HCT116 (cell line): ENCODE measurements around the gene YTHDF1. TPM values are rescaled to one million over a fixed set of nuclear protein-coding genes. Genes with fewer than 3 reads are reported as not detected.

Source experiments
- ATAC-seq: fragments of 200-7000 bp; cut with Tn5 transposase; 2 replicates; pipeline ENCODE4 v1.9.1; 2020; ENCODE audit warnings: mild to moderate bottlenecking, moderate library complexity
- BruUV-seq: library from RNA; stranded (reverse); fragments of 400-500 nt; replicated peaks from 2 replicates; lab custom pipeline; 2021; lab: Mats Ljungman, UMichigan
- CTCF ChIA-PET: fragments of 300-600 bp; sonication (Branson Sonifier 250); formaldehyde crosslinking; loops from one replicate; lab custom pipeline; 2021; ENCODE audit warnings: antibody characterized with exemption; lab: Charles Lee
- POLR2A ChIA-PET: fragments of 300-600, 350-600 bp; sonication (Branson Sonifier 250); formaldehyde crosslinking; loops from one replicate; lab custom pipeline; 2021; ENCODE audit warnings: antibody characterized with exemption; lab: Charles Lee
- RAD21 ChIA-PET, 2 experiments: fragments of 300-600 bp; sonication (Branson Sonifier 250); formaldehyde crosslinking; loops; one replicate each; lab custom pipeline; 2023; ENCODE audit warnings: low total read pairs in 2 of 2; ENCODE audit not compliant: uncharacterized antibody in 2 of 2, unreplicated experiment in 2 of 2, low non-redundant PET in 1 of 2; lab: Charles Lee
- DNase-seq: peaks from one replicate; pipeline ENCODE4 v3.0.0-alpha.2; 2010; ENCODE audit warnings: low read depth, low spot score
- H2AFZ ChIP-seq: fragments of 200-600 bp; shearing (Covaris generic), sonication (generic); 2 replicates; pipeline ENCODE4 v1.6.1; 2017; ENCODE audit warnings: low read depth, mixed run types, mixed read lengths, antibody characterized with exemption, low read length; ENCODE audit not compliant: poor library complexity, severe bottlenecking
- H3K27ac ChIP-seq: 2 replicates; pipeline ENCODE4 v1.5.1; 2012; ENCODE audit warnings: low read depth, low read length
- H3K27me3 ChIP-seq: fragments of 200-600 bp; sonication (generic); 2 replicates; pipeline ENCODE4 v1.6.1; 2016; ENCODE audit warnings: mixed run types, low read length, mixed read lengths; ENCODE audit not compliant: insufficient read depth
- H3K36me3 ChIP-seq, 2 experiments: fragments of 200-500 bp in 1 of 2; fragments of 200-600 bp in 1 of 2; sonication (Bioruptor generic) in 1 of 2; sonication (generic) in 1 of 2; 2 replicates each; pipeline versions ENCODE4 v1.5.1 to v1.6.1; 2014 to 2016; ENCODE audit warnings: low read length in 2 of 2, inconsistent platforms in 1 of 2, mixed read lengths in 1 of 2, mixed run types in 1 of 2; ENCODE audit not compliant: insufficient read depth in 2 of 2, control insufficient read depth in 1 of 2
- H3K4me1 ChIP-seq, 2 experiments: fragments of 200-600 bp in 1 of 2; sonication (generic) in 1 of 2; 2 replicates each; pipeline versions ENCODE4 v1.5.1 to v1.6.1; 2012 to 2017; ENCODE audit warnings: low read length in 2 of 2, inconsistent platforms in 1 of 2, mild to moderate bottlenecking in 1 of 2, mixed read lengths in 1 of 2, mixed run types in 1 of 2, moderate library complexity in 1 of 2; ENCODE audit not compliant: insufficient read depth in 2 of 2, control insufficient read depth in 1 of 2
- H3K4me2 ChIP-seq: fragments of 200-600 bp; sonication (generic); 2 replicates; pipeline ENCODE4 v1.6.1; 2017; ENCODE audit warnings: mixed run types, low read length, mixed read lengths
- H3K4me3 ChIP-seq, 2 experiments: fragments of 200-600 bp in 1 of 2; sonication (generic) in 1 of 2; replicated peaks in 1 of 2; 2 replicates each; pipeline ENCODE4 v1.5.1; 2011 to 2016; ENCODE audit warnings: low read length in 2 of 2, control low read depth in 1 of 2, low read depth in 1 of 2, mild to moderate bottlenecking in 1 of 2, mixed read lengths in 1 of 2, mixed run types in 1 of 2
- H3K79me2 ChIP-seq: fragments of 200-600 bp; sonication (generic); 2 replicates; pipeline ENCODE4 v1.6.1; 2017; ENCODE audit warnings: mild to moderate bottlenecking, mixed run types, low read length, moderate library complexity, mixed read lengths; ENCODE audit not compliant: insufficient read depth
- H3K9ac ChIP-seq: fragments of 200-600 bp; sonication (generic); 2 replicates; pipeline ENCODE4 v1.6.1; 2016; ENCODE audit warnings: low read length, mixed read lengths
- H3K9me2 ChIP-seq: fragments of 200-600 bp; sonication (generic), shearing (Covaris generic); 2 replicates; pipeline ENCODE4 v1.6.1; 2017; ENCODE audit warnings: mixed run types, mild to moderate bottlenecking, moderate library complexity; ENCODE audit not compliant: insufficient read depth
- H3K9me3 ChIP-seq, 2 experiments: fragments of 200-500 bp in 1 of 2; fragments of 200-600 bp in 1 of 2; sonication (Bioruptor generic) in 1 of 2; sonication (generic) in 1 of 2; 2 replicates each; pipeline ENCODE4 v1.6.1; 2014 to 2017; ENCODE audit warnings: low read length in 2 of 2, mixed read lengths in 2 of 2, inconsistent platforms in 1 of 2, low read depth in 1 of 2, mild to moderate bottlenecking in 1 of 2, mixed run types in 1 of 2, moderate library complexity in 1 of 2; ENCODE audit not compliant: control insufficient read depth in 1 of 2, insufficient read depth in 1 of 2
- H4K20me1 ChIP-seq: fragments of 200-600 bp; sonication (generic), shearing (Covaris generic); 2 replicates; pipeline ENCODE4 v1.6.1; 2017; ENCODE audit warnings: mixed run types, mild to moderate bottlenecking, moderate library complexity; ENCODE audit not compliant: insufficient read depth
- ATF3 ChIP-seq: IDR thresholded peaks from 2 replicates; pipeline ENCODE4 v1.6.1; 2012
- CBX3 ChIP-seq: IDR thresholded peaks from 2 replicates; pipeline ENCODE4 v1.6.1; 2012; ENCODE audit warnings: low read depth
- CEBPB ChIP-seq: IDR thresholded peaks from 2 replicates; pipeline ENCODE4 v1.6.1; 2012; ENCODE audit warnings: low read depth
- EGR1 ChIP-seq: IDR thresholded peaks from 2 replicates; pipeline ENCODE4 v1.6.1; 2012; ENCODE audit warnings: low read depth
- ELF1 ChIP-seq: IDR thresholded peaks from 2 replicates; pipeline ENCODE4 v1.6.1; 2012; ENCODE audit warnings: low read depth, borderline replicate concordance
- EZH2 ChIP-seq: fragments of 200-600 bp; sonication (generic); IDR thresholded peaks from 2 replicates; pipeline ENCODE4 v1.6.1; 2017; ENCODE audit warnings: antibody characterized with exemption, mixed run types
- JUND ChIP-seq: IDR thresholded peaks from 2 replicates; pipeline ENCODE4 v1.6.1; 2012
- POLR2A ChIP-seq: IDR thresholded peaks from 2 replicates; pipeline ENCODE4 v1.7.0; 2011; ENCODE audit warnings: borderline replicate concordance; ENCODE audit not compliant: insufficient read depth, insufficient read length; ENCODE audit errors: extremely low read depth
- POLR2AphosphoS5 ChIP-seq: IDR thresholded peaks from 2 replicates; pipeline ENCODE4 v1.6.1; 2011; ENCODE audit warnings: mild to moderate bottlenecking, low read depth, low read length, moderate library complexity
- SIN3A ChIP-seq: IDR thresholded peaks from 2 replicates; pipeline ENCODE4 v1.6.1; 2012; ENCODE audit warnings: low read depth
- SRF ChIP-seq: IDR thresholded peaks from 2 replicates; pipeline ENCODE4 v1.6.1; 2012; ENCODE audit warnings: low read depth
- YY1 ChIP-seq: IDR thresholded peaks from 2 replicates; pipeline ENCODE4 v1.6.1; 2011; ENCODE audit warnings: low read length, low read depth, moderate library complexity, mild to moderate bottlenecking; ENCODE audit not compliant: insufficient replicate concordance; ENCODE audit errors: extremely low read depth
- ZBTB33 ChIP-seq: IDR thresholded peaks from 2 replicates; pipeline ENCODE4 v1.6.1; 2011; ENCODE audit warnings: mild to moderate bottlenecking, low read length, moderate library complexity; ENCODE audit not compliant: insufficient replicate concordance; ENCODE audit errors: extremely low read depth
- ZFX ChIP-seq: fragments of 450-650 bp; IDR thresholded peaks from 2 replicates; pipeline ENCODE4 v1.6.1; 2017
- ZNF274 ChIP-seq: fragments of 200-500 bp; sonication (Bioruptor generic); IDR thresholded peaks from 2 replicates; pipeline ENCODE4 v1.6.1; 2014; ENCODE audit warnings: mild to moderate bottlenecking, low read depth, low read length, inconsistent platforms
- intact Hi-C: fragments of 100-400 bp; cut with micrococcal nuclease; formaldehyde crosslinking; loops from 2 replicates; pipeline ENCODE4 v1.10.0; 2022
- total RNA-seq: library from RNA; stranded (reverse); gene quantifications from one replicate; pipeline ENCODE4 v1.2.1, GENCODE V29; 2021; ENCODE audit not compliant: unreplicated experiment

The YTHDF1 gene
- total RNA-seq, 1 experiment from 2014 or later: 42.8 TPM

DNA sequence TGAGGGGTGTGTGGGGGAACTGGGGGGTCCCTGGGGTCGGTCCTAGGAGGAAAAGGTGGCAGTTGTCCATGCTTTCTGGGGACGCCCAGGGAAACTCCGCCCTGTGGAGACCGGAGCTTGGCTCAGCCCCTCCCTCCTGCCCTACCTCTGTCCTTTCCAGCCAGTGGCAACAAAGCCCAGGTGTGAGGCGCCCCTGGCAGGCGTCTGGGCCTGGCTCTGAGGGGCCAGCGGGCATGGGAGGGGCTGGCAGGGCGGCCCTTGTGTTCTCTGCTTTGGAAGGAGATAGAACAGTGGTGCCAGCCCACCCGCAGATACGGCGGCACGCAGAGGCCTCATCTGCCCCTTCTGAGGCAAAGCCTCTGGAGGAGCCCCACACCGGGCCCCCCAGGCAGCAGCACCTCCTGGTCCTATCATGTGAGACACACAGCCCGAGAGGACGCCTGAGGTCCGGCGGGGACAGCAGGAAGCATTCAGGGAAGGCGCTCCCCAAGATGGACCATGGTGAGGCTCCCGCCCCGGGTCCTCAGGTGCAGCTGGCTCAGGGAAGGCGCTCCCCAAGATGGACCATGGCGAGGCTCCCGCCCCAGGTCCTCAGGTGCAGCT is 47.9 kb downstream of the YTHDF1 start:
- Histone ChIP-seq H3K4me2 (peak overlapping the region; percentile 36), H3K36me3 (no peaks in the 10 kb centered on the region), H4K20me1 (no peaks in the 10 kb centered on the region), H3K4me1 (peaks cover 0 to 5% of the 10 kb centered on the region in 2 experiments; a peak in 2 of 4 replicates), H3K27ac (no peak overlapping the region; the same call in 1 of the 2 replicates), H3K9ac (no peak overlapping the region), H2AFZ (no peak overlapping the region), H3K4me3 (no peak overlapping the region), H3K27me3 (peaks cover 12% of the 10 kb centered on the region; the same call in 1 of the 2 replicates), H3K9me2 (no peaks in the 10 kb centered on the region), H3K9me3 (no peaks in the 10 kb centered on the region), H3K79me2 (no peaks in the 10 kb centered on the region)
- no peak for TF ChIP-seq CEBPB
- no peak for TF ChIP-seq EGR1
- TF ChIP-seq ZFX: no peak
- no peak for TF ChIP-seq ATF3
- TF ChIP-seq POLR2A: no peak
- TF ChIP-seq EZH2: no peak
- DNase-seq (no peak), ATAC-seq (peak; percentile 74)
- RAD21 ChIA-PET: interaction anchor here in 1 of 2 experiments (0.6 kb wide), 1 partner anchor 112 kb away, joined by 3 read pairs; no protein-coding TSS in a partner anchor
- POLR2A ChIA-PET: no interaction called here
- no TSS peak for BruUV-seq
- intact Hi-C loops: no loop called here
- CTCF ChIA-PET: interaction anchor here (0.5 kb wide), 1 partner anchor 105 kb away, joined by 5 read pairs; no protein-coding TSS in a partner anchor

DNA sequence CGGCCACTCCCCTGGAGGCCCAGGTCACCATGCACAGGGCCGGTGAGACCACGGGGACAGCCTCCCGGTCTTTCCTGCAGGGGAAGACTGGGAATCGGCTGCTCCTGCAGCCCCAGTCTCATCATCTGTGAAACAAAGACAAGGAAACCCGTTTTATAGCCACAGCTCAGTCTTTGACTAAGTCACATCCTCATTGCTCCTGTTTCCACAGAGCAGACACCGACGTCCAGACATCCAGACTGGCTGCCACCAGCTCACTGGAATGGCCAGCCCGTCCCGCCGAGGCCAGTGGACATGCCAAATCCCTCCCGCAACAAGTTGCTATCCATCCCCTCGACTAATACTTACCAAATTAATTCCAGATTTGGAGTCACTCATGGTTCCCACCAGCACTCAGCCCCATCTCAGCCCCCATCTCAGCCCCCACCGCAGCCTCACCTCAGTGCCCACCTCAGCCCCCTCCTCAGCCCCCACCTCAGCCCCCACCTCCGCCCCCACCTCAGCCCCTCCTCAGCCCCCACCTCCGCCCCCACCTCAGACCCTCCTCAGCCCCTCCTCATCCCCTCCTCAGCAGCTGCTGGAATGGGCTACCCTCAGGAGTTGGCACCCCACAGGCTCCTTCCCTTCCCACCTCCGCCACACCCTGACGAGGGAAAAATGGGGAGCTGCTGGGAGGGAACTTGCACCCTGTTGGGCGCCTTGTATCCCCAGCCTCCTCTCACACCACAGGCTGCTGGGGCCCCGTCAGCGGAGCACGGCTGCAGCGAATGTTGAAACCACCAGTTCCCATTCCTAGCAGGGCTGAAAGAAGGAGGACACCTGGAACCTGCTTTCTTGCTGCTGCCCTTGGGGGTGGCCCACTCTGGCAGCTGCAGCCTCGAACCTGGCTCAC is 48.7 kb downstream of the YTHDF1 start:
- BruUV-seq: no TSS peak
- H4K20me1 ChIP-seq: no peaks in the 10 kb centered on the region
- ChIA-PET CTCF (no interaction called here), POLR2A (no interaction called here), RAD21 (interaction anchor here in 1 of 2 experiments (0.6 kb wide), 1 partner anchor 111 kb away, joined by 3 read pairs; no protein-coding TSS in a partner anchor)
- H3K4me1 ChIP-seq: peaks cover 0 to 5% of the 10 kb centered on the region in 2 experiments; a peak in 2 of 4 replicates
- no peak overlapping the region for H3K4me3 ChIP-seq
- H3K4me2 ChIP-seq: peak overlapping the region; percentile 36
- intact Hi-C loops: no loop called here
- ATAC-seq (peak; percentile 14), DNase-seq (no peak)
- no peaks in the 10 kb centered on the region for H3K36me3 ChIP-seq
- H3K27ac ChIP-seq: no peak overlapping the region; the same call in 1 of the 2 replicates
- no peaks in the 10 kb centered on the region for H3K79me2 ChIP-seq
- no peak overlapping the region for H2AFZ ChIP-seq
- H3K9ac ChIP-seq: no peak overlapping the region
- no peaks in the 10 kb centered on the region for H3K9me3 ChIP-seq
- H3K27me3 ChIP-seq: peaks cover 16% of the 10 kb centered on the region; the same call in 1 of the 2 replicates
- no peaks in the 10 kb centered on the region for H3K9me2 ChIP-seq
- TF ChIP-seq POLR2AphosphoS5 (no peak), CEBPB (no peak), SIN3A (no peak), ELF1 (no peak), ZBTB33 (no peak), SRF (no peak), ATF3 (no peak), EGR1 (no peak), EZH2 (no peak), YY1 (no peak), CBX3 (no peak), ZNF274 (no peak), JUND (no peak)
